ENCODE results near the gene PLIN1.

Gene PLIN1

DNA sequence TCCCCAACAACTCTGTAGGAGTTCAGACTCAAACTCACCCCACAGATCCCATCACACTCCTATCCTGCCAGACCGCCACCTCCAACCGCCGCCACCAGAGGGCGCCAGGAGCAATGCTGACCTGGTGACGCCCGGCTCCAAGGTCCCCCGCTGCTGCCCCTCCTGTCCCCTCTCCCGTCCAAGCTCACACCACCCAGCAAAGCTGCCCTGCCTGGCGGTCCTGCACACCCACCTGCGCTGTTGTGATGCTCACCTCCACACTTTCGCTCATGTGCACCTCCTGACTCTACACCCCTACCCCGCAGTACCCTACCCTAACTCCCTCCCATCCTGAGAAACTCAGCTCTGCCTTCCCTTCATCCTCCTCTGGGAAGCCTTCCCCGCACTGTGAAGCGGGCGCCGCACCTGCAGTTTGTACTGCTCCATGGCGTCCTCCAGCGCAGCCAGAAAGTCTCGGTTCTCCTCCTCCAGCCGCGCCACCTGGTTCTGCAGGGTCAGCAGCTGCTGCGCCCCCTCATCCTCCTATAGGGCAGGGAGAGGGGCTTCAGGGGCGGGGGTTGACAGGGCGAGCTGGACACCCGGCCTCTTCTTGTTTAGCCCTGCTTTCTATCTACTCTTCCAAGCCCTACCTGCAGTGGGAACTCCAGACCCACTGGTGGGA lies 31.8 kb downstream of the PLIN1 start:
- no peak overlapping the region for H3K27ac ChIP-seq
- peak overlapping the region; percentile 15 for H3K4me3 ChIP-seq
- DNase-seq (ENCODE audit: low spot score): no peak
- TF ChIP-seq CTCF (IDR thresholded peaks at IDR 0.05): peak; percentile 85

GRCh38 chr15:89646416-89647141 lies 32.6 kb downstream of the PLIN1 start:
- no peak for TF ChIP-seq CTCF (IDR thresholded peaks at IDR 0.05)
- no peak overlapping the region for H3K4me3 ChIP-seq
- no peak for DNase-seq (ENCODE audit: low spot score)
- no peak overlapping the region for H3K27ac ChIP-seq

GRCh38 chr15:89645680-89646079 lies 33.5 kb downstream of the PLIN1 start:
- no peak for DNase-seq (ENCODE audit: low spot score)
- H3K27ac ChIP-seq: no peak overlapping the region
- no peak for TF ChIP-seq CTCF (IDR thresholded peaks at IDR 0.05)
- no peak overlapping the region for H3K4me3 ChIP-seq

GRCh38 chr15:89642106-89642505 lies 37.1 kb downstream of the PLIN1 start:
- TF ChIP-seq CTCF (IDR thresholded peaks at IDR 0.05): no peak
- Histone ChIP-seq H3K27ac (no peak overlapping the region), H3K4me3 (no peak overlapping the region)
- DNase-seq (ENCODE audit: low spot score): peak; percentile 69

DNA sequence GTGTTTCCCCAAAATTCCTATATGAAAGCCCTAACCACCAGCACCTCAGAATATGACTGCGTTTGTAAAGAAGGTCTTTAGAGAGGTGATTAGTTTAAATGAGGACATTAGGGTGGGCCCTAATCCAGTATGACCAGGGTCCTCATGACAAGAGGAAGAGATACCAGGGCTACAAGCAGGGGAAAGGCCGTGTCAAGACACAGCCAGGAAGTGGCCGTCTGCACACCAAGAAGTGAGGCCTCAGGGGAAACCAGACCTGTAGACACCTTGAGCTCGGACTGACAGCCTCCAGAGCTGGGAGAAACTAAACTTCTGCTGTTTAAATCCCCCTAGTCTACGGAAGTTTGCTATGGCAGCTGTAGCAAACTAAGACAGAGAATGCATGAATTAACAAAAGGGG lies 38.1 kb downstream of the PLIN1 start:
- no peak overlapping the region for H3K27ac ChIP-seq
- no peak overlapping the region for H3K4me3 ChIP-seq
- no peak for DNase-seq (ENCODE audit: low spot score)
- no peak for TF ChIP-seq CTCF (IDR thresholded peaks at IDR 0.05)

DNA sequence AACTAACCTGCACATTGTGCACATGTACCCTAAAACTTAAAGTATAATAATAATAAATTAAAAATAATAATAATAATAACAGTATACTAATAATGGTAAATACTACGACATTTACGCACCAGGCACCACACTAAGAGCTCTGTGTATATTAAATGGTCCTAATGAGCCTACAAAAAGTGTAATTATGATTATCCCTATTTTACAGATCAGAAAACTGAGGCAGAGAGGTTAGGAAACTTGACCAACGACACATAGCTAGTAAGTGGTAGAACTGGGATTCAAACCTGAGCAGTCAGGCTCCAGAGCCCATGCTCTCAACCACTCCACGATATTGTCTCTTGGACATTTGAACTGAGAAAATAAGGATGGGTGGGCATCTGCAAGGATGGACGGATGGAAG lies 38.9 kb downstream of the PLIN1 start:
- no peak for DNase-seq (ENCODE audit: low spot score)
- TF ChIP-seq CTCF (IDR thresholded peaks at IDR 0.05): no peak

DNA sequence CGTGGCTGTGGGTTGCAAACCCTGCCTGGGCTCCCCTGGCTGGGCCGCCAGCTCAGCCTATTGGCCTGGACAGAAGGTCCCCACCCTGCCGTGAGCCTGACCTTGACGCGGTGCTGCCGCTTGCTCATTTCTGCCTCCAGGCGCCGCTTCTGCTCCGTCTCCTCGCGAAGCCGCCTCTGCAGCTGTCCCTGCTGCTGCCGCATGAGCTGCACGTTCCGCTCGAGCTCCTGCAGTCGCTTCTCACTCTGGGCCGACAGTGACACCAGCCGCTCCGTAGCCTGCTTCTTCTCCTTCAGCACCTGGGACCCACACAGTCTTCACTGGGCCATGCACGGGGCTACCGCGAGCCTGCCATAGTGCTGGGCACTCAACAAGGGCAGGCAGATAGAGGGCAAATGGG lies 45.6 kb downstream of the PLIN1 start:
- H3K27ac ChIP-seq: no peak overlapping the region
- TF ChIP-seq CTCF (IDR thresholded peaks at IDR 0.05): no peak
- no peak for DNase-seq (ENCODE audit: low spot score)
- H3K4me3 ChIP-seq: no peak overlapping the region

More for the DNA sequence above, 38.9 kb downstream of the PLIN1 start:
- Histone ChIP-seq H3K27ac (no peak overlapping the region), H3K4me3 (no peak overlapping the region)
